Measurements from ENCODE around the gene PTTG1IP. TPM values are rescaled to one million over a fixed set of nuclear protein-coding genes. Genes with fewer than 3 reads are reported as not detected.

Gene PTTG1IP
- total and polyA plus RNA-seq, 2 of the 13 experiments (the other 11 are each of a cell fraction or from before 2014, with no cell fraction given), result 161 to 700 TPM

GRCh38 chr21:44878053-44878982 is 4.8 kb upstream of the PTTG1IP start:
- WGBS (ENCODE audit: low lambda C conversion rate), result 4% methylated on average over 13 of the region's 13 CpGs
- peak; percentile 64 for ATAC-seq
- ChIA-PET POLR2A (interaction anchor here (0.9 to 2.7 kb wide), 10 partner anchors 9 to 77 kb away, joined by 3 to 38 read pairs (median 6); partner anchors contain the start of gene UBE2G2), CTCF (ENCODE audit: low intra/inter-chr PET ratio, low total read pairs) (no interaction called here)
- H3K79me2 ChIP-seq (ENCODE audit: insufficient read depth, low read length), result peaks cover 5% of the 10 kb centered on the region
- no peak overlapping the region for H2AFZ ChIP-seq (ENCODE audit: low read length)
- H3K4me3 ChIP-seq (replicated peaks in 1 of 3; ENCODE audit: insufficient read depth in 1 of 3, low read depth in 2 of 3, low read length in 3 of 3), result peak overlapping the region in 1 of 3 experiments; percentile 48; a peak in 1 of 6 replicates
- BruUV-seq (replicated peaks), result no TSS peak
- intact Hi-C loops (cut with micrococcal nuclease; ENCODE audit: unreplicated experiment), result no loop called here
- peak overlapping the region; percentile 99 for H3K27ac ChIP-seq (ENCODE audit: extremely low read length, insufficient read depth, low read length)
- in situ Hi-C loops (cut with HindIII; ENCODE audit: extremely low pct_ligation_motif_present, low pct_unique_long_range_greater_than_20kb), result no loop called here
- FAIRE-seq, result peak; percentile 71
- peak overlapping the region; percentile 79 for H3K9ac ChIP-seq (ENCODE audit: insufficient read depth, low read depth, low read length)
- no peaks in the 10 kb centered on the region for H3K9me3 ChIP-seq (ENCODE audit: low read length)
- H4K20me1 ChIP-seq (ENCODE audit: insufficient read depth, low read length), result no peaks in the 10 kb centered on the region
- peaks cover 96% of the 10 kb centered on the region for H3K4me1 ChIP-seq (ENCODE audit: insufficient read depth, low read length)
- no peaks in the 10 kb centered on the region for H3K36me3 ChIP-seq (replicated peaks in 1 of 2; ENCODE audit: control insufficient read depth in 1 of 2, insufficient read depth in 2 of 2, low read length in 2 of 2)
- DNase-seq (ENCODE audit: low spot score), result peak; percentile 97
- peak overlapping the region; percentile 67 for H3K4me2 ChIP-seq (ENCODE audit: low read depth, low read length)
- H3K27me3 ChIP-seq (ENCODE audit: control insufficient read depth in 1 of 2, insufficient read depth in 2 of 2, low read length in 2 of 2), result no peaks in the 10 kb centered on the region
- peak; percentile 86 for TF ChIP-seq SRF (IDR thresholded peaks at IDR 0.05; ENCODE audit: low read depth, low read length)
- TF ChIP-seq ZNF276 (CRISPR knock-in tag; IDR thresholded peaks at IDR 0.05; ENCODE audit: low read depth), result no peak
- TF ChIP-seq THYN1 (CRISPR knock-in tag; IDR thresholded peaks at IDR 0.05; ENCODE audit: borderline replicate concordance, low read depth), result no peak
- no peak for TF ChIP-seq PAF1 (CRISPR knock-in tag; IDR thresholded peaks at IDR 0.05)
- TF ChIP-seq ZNF878 (CRISPR knock-in tag; IDR thresholded peaks at IDR 0.05), result no peak
- no peak for TF ChIP-seq ZNF660 (CRISPR knock-in tag; IDR thresholded peaks at IDR 0.05; ENCODE audit: borderline replicate concordance, low read depth)
- peak; percentile 92 for TF ChIP-seq ZMYM4 (CRISPR knock-in tag; IDR thresholded peaks at IDR 0.05)
- peak; percentile 61; the same call in 1 of the 2 replicates for TF ChIP-seq ZNF724P (CRISPR knock-in tag; IDR thresholded peaks at IDR 0.05; ENCODE audit: borderline replicate concordance)
- no peak for TF ChIP-seq MAF1 (CRISPR knock-in tag; IDR thresholded peaks at IDR 0.05; ENCODE audit: borderline replicate concordance)
- TF ChIP-seq GMEB1 (CRISPR knock-in tag; IDR thresholded peaks at IDR 0.05; ENCODE audit: borderline replicate concordance), result peak; percentile 50; the same call in 1 of the 2 replicates
- peak; percentile 15; the same call in 1 of the 2 replicates for TF ChIP-seq TBX3 (IDR thresholded peaks at IDR 0.05; ENCODE audit: borderline replicate concordance)
- TF ChIP-seq PLRG1 (conservative IDR thresholded peaks at IDR 0.05), result no peak
- peak; percentile 93 for TF ChIP-seq HNF4A (CRISPR knock-in tag; IDR thresholded peaks at IDR 0.05)
- no peak for TF ChIP-seq IRF9 (CRISPR knock-in tag; IDR thresholded peaks at IDR 0.05; ENCODE audit: borderline replicate concordance)
- no peak for TF ChIP-seq MATR3 (CRISPR knock-in tag; IDR thresholded peaks at IDR 0.05)
- TF ChIP-seq ZSCAN20 (CRISPR knock-in tag; IDR thresholded peaks at IDR 0.05; ENCODE audit: borderline replicate concordance), result no peak
- no peak for TF ChIP-seq ZNF577 (CRISPR knock-in tag; IDR thresholded peaks at IDR 0.05; ENCODE audit: borderline replicate concordance, low read depth)
- TF ChIP-seq ZNF484 (CRISPR knock-in tag; IDR thresholded peaks at IDR 0.05; ENCODE audit: borderline replicate concordance, low read depth), result no peak
- TF ChIP-seq ZNF547 (CRISPR knock-in tag; IDR thresholded peaks at IDR 0.05), result no peak

Measured in HepG2 (cell line).